Mononuclear cell (primary cell): ENCODE results near the gene ZDHHC19. TPM values are rescaled to one million over a fixed set of nuclear protein-coding genes. Genes with fewer than 3 reads are reported as not detected.
"Not testable (repeated sequence)": the region's sequence is repeated elsewhere in the genome, so short reads cannot be mapped to it uniquely, and the experiment has no call there.

Experiments used
- H3K27me3 ChIP-seq: 2 replicates; pipeline ENCODE4 v1.6.0; 2011; ENCODE audit warnings: low read length, control low read depth; ENCODE audit not compliant: insufficient read depth
- H3K4me1 ChIP-seq: 2 replicates; pipeline ENCODE4 v1.5.1; 2011; ENCODE audit warnings: mild to moderate bottlenecking, low read length, control low read depth; ENCODE audit not compliant: insufficient read depth
- H3K4me3 ChIP-seq: 2 replicates; pipeline ENCODE4 v1.5.1; 2011; ENCODE audit warnings: mild to moderate bottlenecking, low read length, moderate library complexity
- H3K9me3 ChIP-seq: 2 replicates; pipeline ENCODE4 v1.5.1; 2011; ENCODE audit warnings: low read depth, mild to moderate bottlenecking, control low read depth, low read length
- total RNA-seq: library from RNA; depleted of rRNA; stranded (reverse); fragments of >200 nt; gene quantifications from one replicate; pipeline ENCODE4 v1.2.3, GENCODE V29; 2012

ZDHHC19 gene
- total RNA-seq, 1 donor = not detected

DNA sequence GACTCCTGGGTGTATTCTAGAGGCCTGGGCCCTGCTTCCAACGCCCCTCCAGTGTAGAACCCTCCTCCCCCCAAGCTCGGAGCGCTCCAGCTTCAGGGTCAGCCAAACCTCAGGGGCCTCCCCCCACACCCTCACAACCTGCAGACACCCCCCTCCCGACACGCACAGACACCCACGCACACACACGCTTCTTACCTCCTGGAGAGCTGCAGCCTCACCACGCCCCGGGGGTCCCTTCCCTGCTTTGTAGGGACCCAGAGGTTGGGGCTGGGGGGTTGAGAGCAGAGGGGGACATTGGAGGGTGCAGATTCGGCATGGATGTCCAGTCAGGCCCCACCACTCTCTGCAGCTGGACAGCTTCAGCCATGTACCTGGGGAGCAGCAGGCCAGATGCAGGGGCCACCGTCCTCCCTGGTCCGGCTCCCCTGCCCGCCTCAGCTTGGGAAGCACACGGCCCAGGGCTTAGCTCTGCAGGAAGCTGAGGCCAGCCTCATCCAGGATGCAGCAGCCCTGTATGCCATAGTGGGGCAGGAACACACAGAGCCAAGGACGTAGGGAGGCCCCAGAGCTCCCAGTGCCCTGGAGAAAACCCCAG lies 13.0 kb downstream of the ZDHHC19 start:
- Histone ChIP-seq H3K4me3 (no peak overlapping the region), H3K9me3 (no peaks in the 10 kb centered on the region), H3K4me1 (peaks cover 41% of the 10 kb centered on the region), H3K27me3 (no peaks in the 10 kb centered on the region)

DNA sequence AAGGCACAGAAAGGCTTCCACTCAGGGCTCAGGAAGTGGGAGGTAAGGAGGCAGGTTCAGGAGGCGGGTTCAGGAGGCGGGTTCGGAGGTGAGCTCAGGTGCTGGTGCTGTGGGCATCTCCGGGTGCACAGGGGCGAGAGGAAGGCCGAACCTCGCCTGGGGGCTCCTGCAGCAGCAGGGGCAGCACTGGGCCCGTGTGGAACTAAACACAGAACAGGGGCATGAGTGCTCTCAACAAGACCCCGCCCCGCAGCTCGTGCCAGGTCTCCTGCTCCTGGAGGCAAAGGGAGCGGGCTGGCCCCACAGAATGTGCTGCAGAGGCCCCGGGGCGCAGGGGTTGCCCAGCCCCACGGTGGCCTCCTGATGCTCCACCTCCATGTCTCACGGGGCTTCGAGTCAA lies 13.7 kb downstream of the ZDHHC19 start:
- H3K4me1 ChIP-seq = peaks cover 41% of the 10 kb centered on the region
- H3K4me3 ChIP-seq = no peak overlapping the region
- H3K27me3 ChIP-seq = no peaks in the 10 kb centered on the region
- no peaks in the 10 kb centered on the region for H3K9me3 ChIP-seq

DNA sequence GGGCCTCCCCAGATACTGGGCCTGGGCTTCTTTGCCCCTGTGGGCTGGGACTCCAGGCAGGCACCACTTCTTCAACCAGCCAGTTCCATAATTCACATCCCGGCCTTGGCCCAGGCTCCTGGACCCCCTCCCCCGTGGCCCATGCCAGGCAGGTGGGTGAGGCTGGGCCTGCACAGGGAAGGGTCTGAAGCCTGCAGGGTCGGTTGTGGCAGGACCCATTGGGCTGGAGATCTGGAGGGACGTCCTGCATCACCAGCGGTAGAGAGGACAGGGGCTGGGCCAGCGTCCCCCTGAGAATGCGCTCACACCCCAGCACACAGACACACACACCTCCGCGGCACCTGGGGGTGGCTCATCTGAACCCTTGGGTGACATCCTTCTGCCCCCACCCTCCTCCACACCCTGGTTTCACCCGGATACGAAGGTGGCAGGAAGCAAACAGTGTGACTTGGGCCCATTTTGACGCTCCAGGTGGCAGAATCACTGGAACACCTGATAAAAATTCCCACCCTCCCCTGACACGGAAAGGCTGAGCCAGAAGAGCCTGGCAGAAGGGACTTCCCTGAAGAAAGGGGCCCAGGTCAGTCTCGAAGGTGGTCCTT lies 15.4 kb downstream of the ZDHHC19 start:
- Histone ChIP-seq H3K27me3 (no peaks in the 10 kb centered on the region), H3K4me1 (peaks cover 53% of the 10 kb centered on the region), H3K9me3 (no peaks in the 10 kb centered on the region), H3K4me3 (no peak overlapping the region)

DNA sequence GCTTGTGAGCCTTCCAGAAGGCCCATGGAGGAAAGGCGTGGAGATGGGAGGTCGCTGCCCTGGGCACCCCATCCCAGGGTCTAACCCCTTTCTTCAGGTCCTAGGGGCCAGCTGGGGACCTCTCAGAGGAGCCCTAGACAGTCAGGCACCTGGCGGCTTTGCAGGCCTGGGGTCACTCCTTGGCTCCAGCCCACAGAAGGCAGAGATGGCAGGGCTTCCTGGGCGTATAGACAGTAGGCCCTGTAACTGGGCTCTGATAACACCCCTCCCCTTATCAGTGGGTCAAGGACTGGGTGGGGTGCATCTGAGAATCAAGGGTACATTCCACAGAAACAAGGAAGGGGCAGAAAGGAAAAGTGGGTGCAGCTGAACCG lies 16.7 kb downstream of the ZDHHC19 start:
- no peak overlapping the region for H3K4me3 ChIP-seq
- H3K27me3 ChIP-seq = no peaks in the 10 kb centered on the region
- no peaks in the 10 kb centered on the region for H3K9me3 ChIP-seq
- peaks cover 55% of the 10 kb centered on the region for H3K4me1 ChIP-seq

DNA sequence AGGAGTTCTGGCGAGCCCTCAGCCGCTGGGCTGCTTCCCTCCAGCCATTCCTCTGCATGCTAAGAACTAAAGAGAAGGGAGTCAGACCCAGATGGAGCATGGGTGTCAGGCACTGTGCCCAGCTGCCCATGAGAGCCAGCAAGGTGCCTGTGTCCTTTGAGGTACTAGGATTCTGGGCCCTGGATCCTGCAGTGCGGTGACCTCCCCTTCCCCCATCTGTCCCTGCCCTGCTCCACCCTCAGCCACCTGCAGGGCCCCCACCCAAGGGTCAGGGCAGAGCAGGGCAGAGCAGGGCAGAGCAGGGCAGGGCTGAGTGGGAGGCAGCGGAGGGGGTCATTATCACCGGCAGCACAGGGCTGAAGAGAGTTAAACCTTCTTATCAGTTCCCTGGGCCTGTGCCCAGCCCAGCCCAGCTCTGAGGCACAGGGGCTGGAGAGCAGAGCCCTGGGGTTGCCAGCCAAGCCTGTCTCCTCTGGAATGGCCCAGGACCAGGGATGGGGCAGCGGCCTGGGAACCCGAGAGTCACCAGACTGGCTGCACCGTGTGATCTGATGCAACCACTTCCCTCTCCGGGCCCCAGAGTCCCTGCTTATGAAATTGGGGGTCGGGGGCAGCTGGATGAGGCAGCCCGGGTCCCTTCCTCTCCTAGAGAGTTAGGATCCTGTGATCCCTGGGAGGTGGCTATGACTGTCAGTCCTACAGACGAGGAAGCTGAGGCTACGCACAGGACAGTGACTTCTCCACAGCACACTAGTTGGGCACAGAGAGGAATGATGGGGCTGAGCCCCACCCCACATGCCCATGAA lies 17.3 kb downstream of the ZDHHC19 start:
- Histone ChIP-seq H3K4me3 (no peak overlapping the region), H3K9me3 (no peaks in the 10 kb centered on the region), H3K27me3 (no peaks in the 10 kb centered on the region), H3K4me1 (peaks cover 55% of the 10 kb centered on the region)

DNA sequence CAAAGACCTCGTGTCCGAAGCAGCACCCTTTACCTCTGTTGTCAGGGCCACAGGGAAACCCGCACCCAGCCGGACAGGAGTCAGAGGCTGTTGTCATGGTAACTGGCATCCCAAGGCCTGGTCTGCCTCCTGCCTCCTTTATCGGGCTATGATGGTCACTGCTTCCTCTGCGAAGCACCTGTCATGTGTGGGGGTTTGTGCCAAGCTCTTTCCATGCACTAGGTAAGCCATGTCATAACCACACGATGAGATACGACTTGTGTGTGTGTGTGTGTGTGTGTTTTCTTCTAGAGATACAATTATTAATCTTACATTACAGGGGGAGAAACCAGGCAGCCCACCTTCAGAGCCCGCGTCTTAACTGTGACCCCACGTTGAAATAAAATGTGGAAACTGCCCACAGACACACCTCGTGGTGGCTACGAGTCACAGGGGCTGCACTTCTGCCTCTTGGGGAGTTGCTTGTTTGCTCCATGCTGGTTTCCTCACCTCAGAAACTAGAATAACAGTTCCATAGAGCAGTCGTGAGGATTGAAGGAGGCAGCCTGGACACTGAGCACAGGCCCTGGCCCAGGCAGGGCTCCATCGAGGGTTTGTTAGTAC lies 18.0 kb downstream of the ZDHHC19 start:
- no peaks in the 10 kb centered on the region for H3K27me3 ChIP-seq
- no peak overlapping the region for H3K4me3 ChIP-seq
- peaks cover 55% of the 10 kb centered on the region for H3K4me1 ChIP-seq
- H3K9me3 ChIP-seq = no peaks in the 10 kb centered on the region

DNA sequence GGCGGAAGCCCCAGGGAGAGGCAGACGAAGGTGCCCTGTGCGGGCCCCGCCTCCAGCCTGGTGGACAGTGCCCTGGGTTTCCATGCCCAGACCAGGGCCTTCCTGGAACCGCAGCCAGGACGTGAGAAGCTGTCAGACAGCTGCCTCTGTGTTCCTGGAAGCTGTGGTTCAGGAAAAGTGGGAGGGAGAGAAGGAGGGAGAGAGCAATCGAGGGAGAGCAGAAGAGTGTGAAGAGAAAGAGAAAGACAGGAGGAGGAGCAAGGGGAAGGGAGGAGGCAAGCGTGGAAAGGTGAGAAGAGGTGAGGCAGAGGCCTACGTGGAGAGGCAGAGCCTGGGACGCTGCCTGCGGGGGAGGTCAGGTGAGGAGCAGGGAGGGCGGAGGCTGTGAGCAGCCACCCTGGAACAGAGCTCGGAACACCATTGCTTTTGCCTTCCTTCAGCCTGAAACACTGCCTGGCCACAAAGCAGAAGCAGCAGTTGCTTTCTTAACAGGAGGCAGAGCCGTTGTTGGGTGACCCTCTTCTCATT lies 18.6 kb downstream of the ZDHHC19 start:
- Histone ChIP-seq H3K27me3 (no peaks in the 10 kb centered on the region), H3K4me1 (peaks cover 55% of the 10 kb centered on the region), H3K9me3 (no peaks in the 10 kb centered on the region), H3K4me3 (no peak overlapping the region)

DNA sequence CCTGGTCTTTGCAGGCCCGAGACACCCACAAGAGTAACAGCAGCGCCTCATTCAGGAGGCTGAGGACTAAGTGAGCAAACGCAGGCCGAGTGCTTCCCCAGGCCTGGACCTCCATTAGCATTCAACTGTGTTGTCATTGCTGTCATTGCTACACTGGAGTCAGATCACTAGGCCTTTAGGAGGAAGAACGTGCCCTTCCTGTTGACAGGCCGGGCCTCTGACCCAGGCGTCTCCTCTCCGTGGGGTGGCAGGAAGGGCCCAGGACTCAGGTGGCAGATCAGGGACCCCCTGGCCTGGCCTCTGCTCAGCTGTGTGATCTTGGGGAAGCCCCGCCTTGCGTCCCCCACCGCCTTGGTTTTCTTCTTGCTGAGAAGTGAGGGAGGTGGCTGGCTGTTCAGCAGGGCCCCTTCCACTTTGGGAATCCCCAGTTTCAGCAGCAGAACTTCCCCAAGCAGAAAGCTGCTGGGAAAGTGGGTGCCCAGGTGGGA lies 19.1 kb downstream of the ZDHHC19 start:
- Histone ChIP-seq H3K27me3 (no peaks in the 10 kb centered on the region), H3K4me1 (peaks cover 59% of the 10 kb centered on the region), H3K4me3 (no peak overlapping the region), H3K9me3 (no peaks in the 10 kb centered on the region)

DNA sequence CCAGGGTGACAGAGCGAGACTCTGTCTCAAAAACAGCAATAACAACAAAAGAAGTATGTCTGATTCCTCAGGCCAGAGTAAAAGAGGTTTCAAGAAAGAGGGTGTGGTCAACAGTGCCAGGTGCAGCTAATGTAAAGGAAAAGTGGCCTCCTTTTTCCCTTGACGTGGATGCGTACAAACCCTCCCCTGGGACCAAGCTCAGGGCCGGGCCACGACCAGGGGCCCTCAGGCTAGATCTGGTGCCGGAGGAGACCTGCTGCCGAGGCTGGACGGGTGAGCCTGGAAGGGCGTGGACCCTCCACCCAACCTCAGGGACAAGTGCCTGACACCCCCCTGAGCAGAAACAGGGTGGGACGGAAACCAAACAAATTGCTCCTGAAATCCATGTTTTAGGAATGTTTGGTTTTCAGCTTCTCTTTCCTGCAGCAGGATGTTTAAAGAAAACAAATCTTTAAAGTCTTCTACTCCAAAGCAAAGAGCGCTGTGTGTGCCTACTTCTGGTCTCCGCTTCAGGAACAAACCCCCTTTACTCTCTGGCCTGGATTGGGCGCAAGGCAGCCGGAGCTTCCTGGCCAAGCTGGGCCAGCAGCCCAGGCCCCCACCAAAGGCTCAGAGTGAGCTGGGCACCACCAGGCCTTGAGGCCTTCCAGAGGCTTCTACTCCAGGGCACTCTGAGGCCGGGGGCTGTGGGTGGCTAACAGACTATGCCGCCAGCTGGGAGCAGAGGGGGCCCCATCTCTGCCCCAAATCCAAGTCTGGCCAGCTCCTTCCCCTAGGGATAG lies 21.4 kb downstream of the ZDHHC19 start:
- no peak overlapping the region for H3K4me3 ChIP-seq
- no peaks in the 10 kb centered on the region for H3K9me3 ChIP-seq
- no peaks in the 10 kb centered on the region for H3K27me3 ChIP-seq
- peaks cover 56% of the 10 kb centered on the region for H3K4me1 ChIP-seq

DNA sequence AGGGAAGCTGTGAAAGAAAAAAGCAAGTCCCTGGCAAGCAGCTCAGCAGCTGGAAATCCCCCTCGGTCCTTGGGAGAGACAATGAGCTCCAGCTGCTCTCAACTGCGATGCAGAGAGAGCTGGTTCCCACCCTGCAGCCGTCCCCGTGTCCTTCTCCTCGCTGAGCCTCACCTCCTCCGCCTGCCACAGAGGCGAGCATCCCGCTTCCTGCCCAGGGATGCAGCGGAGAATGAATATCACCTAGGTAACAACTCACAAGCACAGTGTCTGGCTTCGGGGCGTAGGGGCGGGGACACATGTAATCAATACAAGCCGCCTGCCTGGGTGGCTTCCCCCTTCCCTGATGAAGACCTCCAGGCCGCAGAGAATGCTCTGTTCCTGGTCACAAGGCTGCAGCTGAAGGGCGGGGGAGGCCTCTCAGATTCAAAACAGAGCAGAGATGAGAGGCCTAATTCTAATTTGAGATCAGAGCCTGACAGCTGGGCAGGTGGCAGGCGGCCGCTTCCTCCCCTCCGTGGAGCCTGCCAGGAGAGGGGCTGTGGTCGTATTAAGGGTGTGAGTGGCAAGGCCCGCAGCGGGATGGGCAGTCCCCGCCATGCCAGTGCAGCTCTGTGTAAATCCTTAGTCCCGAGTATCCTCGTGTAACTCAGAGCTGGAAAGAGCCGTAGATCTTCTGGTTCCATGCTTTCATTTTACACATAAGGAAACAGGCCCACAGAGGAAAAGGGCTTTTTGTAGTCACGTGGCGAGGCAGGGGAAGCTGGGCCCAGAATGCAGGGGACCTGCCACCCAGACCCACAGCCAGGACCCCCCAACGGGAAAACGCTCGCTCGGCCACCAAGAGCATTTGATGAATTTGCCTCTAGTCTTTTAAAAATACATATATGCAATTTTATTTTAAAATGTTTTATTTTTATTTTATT lies 24.3 kb downstream of the ZDHHC19 start:
- peaks cover 44% of the 10 kb centered on the region for H3K4me1 ChIP-seq
- H3K4me3 ChIP-seq = no peak overlapping the region
- no peaks in the 10 kb centered on the region for H3K9me3 ChIP-seq
- no peaks in the 10 kb centered on the region for H3K27me3 ChIP-seq

DNA sequence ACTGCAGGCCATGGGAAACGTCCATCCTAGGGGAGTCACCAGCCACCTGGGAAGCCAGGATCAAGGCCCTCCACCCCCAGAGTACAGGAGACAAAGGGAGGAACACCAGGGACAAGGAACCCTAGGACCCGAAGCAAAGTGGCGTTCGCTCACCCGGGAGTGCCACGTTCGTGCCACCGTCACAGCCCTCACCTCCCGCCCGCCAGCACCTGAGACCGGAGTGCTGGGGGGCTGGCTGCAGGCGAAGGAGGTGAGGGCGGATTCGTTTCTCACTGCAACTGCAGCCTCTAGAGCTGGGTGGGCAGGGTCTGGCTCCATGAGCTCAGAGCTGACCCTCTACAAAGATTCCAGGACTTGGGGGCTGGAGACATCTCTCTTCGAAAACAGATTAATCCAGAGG lies 26.3 kb downstream of the ZDHHC19 start:
- Histone ChIP-seq H3K4me1 (peaks cover 50% of the 10 kb centered on the region), H3K9me3 (no peaks in the 10 kb centered on the region), H3K27me3 (no peaks in the 10 kb centered on the region)

DNA sequence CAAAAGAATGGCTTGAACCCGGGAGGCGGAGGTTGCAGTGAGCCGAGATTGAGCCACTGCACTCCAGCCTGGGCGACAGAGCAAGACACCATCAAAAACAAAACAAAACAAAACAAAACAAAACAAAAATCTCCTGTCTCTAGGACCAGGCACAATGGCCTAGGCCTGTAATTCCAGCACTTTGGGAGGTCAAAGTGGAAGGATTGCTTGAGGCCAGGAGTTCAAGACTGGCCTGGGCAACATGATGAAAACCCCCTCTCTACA lies 27.1 kb downstream of the ZDHHC19 start:
- H3K4me1 ChIP-seq = peaks cover 58% of the 10 kb centered on the region
- not testable (repeated sequence) for H3K4me3 ChIP-seq, H3K27me3 ChIP-seq, H3K9me3 ChIP-seq

More for the DNA sequence above, 26.3 kb downstream of the ZDHHC19 start:
- no peak overlapping the region for H3K4me3 ChIP-seq

DNA sequence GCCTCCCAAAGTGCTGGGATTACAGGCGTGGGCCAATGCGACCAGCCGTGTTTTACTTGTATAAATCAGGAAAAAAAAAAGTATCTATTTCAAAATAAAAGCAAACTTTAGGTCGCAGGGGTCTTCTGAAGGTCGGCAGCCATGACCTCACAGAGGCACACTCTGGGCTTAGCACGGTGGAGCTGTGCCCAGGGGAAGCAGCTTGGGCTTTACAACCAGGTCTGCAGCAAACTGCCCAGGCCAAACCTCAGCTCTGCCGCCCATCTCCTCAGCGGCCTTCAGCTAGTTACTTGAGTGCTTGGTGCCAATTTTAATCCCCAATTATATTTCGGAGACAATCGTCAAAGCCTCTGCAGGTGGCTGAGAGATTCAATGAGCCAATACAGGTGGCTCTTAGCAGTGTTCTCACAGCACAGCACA lies 30.1 kb downstream of the ZDHHC19 start:
- Histone ChIP-seq H3K4me1 (peaks cover 49% of the 10 kb centered on the region), H3K9me3 (no peaks in the 10 kb centered on the region), H3K27me3 (no peaks in the 10 kb centered on the region), H3K4me3 (no peak overlapping the region)

DNA sequence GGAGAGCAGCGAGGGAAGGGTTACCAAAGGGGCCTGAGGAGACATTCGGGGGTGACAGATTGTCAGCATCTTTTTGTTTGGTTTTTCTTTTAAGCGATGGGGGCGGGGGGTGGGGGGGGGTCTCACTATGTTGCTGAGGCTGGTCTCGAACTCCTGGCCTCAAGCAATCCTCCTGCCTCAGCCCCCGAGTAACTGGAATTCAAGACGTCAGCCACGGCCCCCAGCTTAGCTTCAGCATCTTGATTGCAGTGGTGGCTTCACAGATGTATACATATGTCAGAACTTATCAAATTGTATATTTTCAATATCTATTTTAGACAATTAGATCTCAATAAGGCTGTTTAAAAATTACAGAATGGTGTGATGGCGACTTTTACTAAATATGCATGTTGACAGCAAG lies 30.9 kb downstream of the ZDHHC19 start:
- no peaks in the 10 kb centered on the region for H3K27me3 ChIP-seq
- H3K9me3 ChIP-seq = no peaks in the 10 kb centered on the region
- H3K4me1 ChIP-seq = peaks cover 49% of the 10 kb centered on the region
- H3K4me3 ChIP-seq = no peak overlapping the region
